GM13976 (cell line): Measurements from ENCODE around the gene RSPRY1.

ENCODE experiments used
- DNase-seq: peaks from one replicate; pipeline ENCODE4 v3.0.0; 2012; ENCODE audit warnings: low spot score
- in situ Hi-C: fragments of 300-500 bp; cut with MboI; formaldehyde crosslinking; loops from one replicate; pipeline ENCODE4 v1.12.0; 2022; ENCODE audit warnings: low sequenced_read_pairs, mixed read lengths, inconsistent platforms; ENCODE audit not compliant: unreplicated experiment
- TF ChIP-seq, protein P1 (sequence below): IDR thresholded peaks from 2 replicates; pipeline ENCODE4 v1.5.1; 2012; ENCODE audit warnings: borderline replicate concordance, mild to moderate bottlenecking; ENCODE audit not compliant: insufficient read depth; ENCODE audit errors: extremely low read depth, missing control alignments, control extremely low read depth

The RSPRY1 gene

DNA sequence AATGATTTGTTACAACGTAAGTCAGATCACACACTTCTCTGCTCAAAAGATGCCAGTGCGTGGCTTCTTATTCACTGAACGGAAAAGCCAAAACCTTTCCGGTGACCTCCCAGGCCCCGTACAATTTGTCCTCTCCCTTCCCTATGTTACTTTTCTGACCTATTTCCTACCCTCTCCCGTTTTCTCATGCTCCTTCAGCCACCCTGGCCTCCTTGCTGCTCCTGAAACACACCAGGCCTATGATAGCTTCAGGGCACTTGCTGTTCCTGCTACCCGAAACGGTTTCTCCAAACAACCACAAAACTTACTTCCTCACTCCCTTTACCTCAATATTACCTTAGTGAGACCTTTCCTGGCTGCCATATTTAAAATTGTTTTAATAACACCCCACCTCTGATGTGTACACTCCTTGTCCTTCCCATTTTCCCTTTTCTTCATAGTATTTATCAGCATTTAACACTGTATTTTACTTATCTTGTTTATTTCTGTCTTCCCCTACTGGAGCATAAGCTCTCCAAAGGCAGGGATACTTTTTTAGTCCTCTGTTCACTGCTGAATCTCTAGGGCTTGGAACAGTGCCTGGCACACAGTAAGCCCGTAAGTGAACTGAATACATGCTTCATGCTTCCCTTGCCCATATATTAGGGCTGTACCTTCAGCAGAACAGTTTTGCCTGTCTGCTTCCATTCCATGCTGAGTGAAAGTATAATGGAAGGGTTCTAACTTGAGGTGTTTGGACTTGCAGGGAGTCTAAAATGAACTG, 48.0 kb downstream of the RSPRY1 start:
- in situ Hi-C loops = no loop called here
- TF ChIP-seq, protein P1, sequence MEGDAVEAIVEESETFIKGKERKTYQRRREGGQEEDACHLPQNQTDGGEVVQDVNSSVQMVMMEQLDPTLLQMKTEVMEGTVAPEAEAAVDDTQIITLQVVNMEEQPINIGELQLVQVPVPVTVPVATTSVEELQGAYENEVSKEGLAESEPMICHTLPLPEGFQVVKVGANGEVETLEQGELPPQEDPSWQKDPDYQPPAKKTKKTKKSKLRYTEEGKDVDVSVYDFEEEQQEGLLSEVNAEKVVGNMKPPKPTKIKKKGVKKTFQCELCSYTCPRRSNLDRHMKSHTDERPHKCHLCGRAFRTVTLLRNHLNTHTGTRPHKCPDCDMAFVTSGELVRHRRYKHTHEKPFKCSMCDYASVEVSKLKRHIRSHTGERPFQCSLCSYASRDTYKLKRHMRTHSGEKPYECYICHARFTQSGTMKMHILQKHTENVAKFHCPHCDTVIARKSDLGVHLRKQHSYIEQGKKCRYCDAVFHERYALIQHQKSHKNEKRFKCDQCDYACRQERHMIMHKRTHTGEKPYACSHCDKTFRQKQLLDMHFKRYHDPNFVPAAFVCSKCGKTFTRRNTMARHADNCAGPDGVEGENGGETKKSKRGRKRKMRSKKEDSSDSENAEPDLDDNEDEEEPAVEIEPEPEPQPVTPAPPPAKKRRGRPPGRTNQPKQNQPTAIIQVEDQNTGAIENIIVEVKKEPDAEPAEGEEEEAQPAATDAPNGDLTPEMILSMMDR = no peak
- no peak for DNase-seq

DNA sequence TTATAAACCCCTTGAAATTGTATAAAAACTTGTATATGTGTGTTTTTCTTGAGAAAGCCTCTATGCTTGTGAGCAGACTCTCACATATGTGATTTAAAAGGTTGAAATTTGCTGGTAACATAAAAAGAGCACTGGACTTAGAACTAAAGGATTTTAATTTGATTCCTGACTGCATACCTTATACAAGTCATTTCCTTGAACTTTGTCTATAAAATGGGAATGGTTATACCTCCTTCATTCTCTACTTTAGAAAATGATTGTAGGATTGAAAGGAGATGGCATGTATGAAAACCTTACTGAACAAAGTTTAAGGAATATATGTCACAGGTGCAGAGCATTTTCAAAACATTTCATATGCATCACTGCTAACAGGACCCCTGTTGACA, 48.6 kb downstream of the RSPRY1 start:
- in situ Hi-C loops = no loop called here
- no peak for DNase-seq
- TF ChIP-seq, protein P1 = no peak

DNA sequence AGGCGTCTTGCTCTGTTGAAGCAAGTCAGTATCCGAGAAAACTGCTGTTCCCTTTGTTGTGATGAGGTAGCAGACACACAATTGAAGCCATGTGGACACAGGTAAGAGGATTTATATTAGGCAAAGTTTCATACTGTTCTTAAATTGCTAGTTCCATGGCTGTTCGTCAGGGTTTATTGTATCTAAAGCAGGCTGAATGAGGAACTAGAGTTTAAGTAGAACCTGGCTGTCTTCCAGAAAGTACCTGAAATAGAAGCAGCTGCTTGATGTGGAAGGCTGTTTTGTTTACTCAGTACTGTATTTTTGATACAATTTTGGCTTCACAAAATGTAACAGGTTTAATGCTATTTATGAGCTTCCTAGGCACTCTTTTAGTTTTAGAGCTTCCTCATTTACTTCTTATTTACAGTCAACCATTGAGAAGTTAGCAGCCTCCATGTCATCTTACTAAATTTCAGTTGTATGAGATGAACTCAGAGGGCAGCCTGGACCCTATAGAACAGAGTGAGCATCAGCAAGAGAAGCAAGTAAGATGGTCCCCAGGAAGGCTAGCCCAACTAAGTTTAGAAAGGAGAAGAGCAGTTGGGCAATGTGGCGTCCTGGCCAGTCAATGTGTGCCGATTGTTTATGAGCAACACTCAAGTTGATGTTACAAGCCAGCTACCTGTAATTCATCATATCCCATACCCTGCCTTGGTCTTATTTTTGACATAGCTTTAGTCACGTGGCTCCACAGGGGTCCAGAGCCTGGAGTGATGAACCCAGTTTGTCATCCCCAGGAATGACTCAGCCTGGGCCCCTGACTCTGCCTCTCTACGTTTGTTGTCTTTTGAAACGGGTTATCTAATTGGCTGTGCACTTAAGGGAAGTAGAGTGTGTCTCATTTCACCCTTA, 49.2 kb downstream of the RSPRY1 start:
- no peak for DNase-seq
- in situ Hi-C loops = no loop called here
- TF ChIP-seq, protein P1 = no peak

DNA sequence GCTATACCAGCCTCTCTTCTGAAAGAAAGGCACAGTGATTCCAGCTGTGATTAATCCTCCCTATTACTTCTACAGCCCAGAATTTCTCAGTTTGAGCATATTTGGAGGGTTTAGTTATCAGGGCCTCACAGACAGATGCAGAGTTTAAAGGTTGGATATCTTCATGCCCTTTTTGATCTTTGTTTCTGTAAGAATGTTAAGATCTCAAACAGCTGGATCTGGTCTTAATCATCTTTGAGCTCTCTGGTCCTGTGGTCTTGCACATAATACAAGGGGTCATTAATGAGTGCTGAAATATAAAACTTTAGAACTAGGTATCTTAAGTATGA, 49.9 kb downstream of the RSPRY1 start:
- no peak for DNase-seq

DNA sequence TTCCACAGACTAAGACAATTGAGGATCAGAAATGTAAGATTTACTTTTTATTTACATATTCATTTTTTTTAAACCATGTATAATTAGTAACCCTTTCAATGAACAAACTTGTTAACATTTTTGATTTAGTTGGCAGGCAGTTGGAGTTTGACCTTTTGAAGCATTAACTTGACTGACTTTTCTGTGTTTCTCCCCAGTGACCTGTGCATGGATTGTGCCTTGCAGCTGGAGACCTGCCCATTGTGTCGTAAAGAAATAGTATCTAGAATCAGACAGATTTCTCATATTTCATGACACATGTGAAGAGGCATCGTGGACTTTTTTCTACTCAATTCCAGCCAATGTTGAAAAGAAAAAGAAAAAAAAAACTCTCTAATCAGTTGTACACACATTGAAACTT, 52.6 kb downstream of the RSPRY1 start:
- no peak for DNase-seq
- TF ChIP-seq, protein P1 = no peak
- in situ Hi-C loops = no loop called here

More for the DNA sequence above, 49.9 kb downstream of the RSPRY1 start:
- TF ChIP-seq, protein P1 = no peak
- in situ Hi-C loops = no loop called here

DNA sequence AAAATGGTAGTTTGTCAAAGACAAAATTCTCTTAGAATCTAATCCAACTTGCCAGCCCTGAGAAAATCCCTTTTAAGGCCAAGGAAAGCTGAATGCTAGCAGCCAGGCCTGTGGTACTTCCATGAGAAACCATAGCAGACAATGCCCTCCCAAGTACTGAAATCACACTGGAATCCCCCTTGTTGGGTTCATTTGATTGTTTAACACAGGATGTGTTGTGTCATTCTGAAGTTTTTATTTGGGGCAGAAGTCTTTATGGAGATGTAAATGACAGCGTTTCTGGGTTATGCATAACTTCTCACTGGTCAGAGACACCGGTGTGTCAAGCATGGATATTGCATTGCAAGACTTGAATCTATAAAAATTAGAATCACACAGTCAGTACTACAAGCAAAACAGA, 53.0 kb downstream of the RSPRY1 start:
- no peak for DNase-seq
- in situ Hi-C loops = no loop called here
- TF ChIP-seq, protein P1 = no peak
